GM18499 (cell line): ENCODE results near the gene SPRN.

Experiments used
- ATAC-seq: cut with Tn5 transposase; IDR thresholded peaks from one replicate; pipeline ENCODE4 v1.9.1; 2021; ENCODE audit warnings: moderate number of reproducible peaks; ENCODE audit not compliant: insufficient read depth, unreplicated experiment

The SPRN gene

DNA sequence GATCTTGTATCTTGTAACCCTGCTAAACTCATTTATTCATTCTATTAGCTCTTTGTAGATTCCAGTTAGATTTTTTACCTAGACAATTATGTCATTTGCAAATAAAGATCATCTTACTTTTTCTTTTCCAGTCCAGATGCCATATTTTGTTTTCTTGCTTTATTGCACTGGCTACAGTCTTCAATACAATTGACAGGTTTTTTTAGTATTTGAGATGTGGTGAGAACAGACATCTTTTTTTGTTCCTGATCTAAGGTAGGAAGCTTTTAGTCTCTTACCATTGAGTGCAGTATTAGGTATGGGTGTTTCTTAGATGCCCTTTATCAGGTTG is 12.1 kb downstream of the SPRN start:
- ATAC-seq, result no peak

DNA sequence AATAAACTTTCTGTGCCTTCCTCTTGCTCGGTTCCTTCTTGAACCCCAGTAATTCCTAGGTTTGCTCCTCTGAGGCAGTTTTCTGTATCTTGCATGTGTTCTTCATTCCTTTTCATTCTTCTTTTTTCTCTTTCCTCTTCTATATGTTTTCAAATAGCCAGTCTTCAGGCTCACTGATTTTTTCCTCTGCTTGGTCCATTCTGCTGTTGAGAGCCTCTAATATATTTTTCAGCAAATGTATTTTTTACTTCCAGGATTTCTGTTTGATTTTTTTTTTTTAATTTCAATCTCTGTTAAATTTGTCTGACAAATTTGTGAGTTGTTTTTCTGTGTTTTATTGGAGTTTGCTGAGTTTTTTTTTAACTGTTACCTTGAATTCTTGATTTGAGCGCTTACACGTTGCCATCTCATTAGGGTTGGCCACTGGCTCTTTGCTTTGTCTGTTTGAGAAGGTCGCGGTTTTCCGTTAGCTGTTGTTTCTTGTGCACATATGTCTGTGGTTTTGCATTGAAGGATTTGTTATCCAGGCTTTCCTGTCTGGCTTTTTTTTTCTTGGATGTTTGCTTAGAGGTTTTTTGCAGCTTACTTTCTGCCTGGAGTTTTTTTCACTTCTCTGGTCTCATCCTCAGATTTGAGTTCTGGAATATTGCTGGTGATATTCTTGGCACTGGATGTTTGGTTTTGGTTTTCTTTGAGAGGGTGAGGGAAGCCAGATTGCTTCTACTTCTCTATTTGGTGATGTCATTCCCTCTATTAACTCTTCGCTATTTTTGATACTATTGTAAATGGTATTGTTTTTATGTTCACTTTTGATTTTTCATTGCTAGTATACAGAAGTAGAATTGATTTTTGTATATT is 12.7 kb downstream of the SPRN start:
- no peak for ATAC-seq

DNA sequence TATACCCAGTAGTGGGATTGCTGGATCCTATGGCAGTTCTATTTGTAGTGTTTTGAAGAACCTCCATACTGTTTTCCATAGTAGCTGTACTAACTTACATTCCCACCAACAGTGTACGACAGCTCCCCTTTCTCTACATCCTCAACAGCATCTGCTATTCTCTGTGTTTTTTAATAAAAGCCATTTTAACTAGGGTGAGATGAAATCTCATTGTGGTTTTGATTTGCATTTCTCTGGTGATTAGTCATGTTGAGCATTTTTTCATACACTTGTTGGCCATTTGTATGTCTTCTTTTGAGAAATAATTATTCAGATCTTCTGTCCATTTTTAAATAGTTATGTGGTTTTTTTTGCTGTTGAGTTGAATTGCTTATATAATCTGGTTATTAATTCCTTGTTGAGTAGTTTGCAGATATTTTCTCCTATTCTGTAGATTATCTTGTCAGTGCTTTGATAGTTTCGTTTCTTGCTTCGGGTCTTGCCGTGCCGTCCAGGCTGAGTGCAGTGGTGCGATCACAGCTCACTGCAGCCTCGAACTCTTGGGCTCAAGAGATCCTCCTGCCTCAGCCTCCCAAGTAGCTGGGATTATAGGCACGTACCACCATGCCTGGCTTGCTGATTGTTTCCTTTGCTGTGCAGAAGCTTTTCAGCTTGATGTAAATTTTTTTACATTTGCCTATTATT is 18.4 kb downstream of the SPRN start:
- ATAC-seq, result no peak

- no peak for ATAC-seq
Measured at GRCh38 chr10:133405272-133405671, 19.2 kb downstream of the SPRN start.

DNA sequence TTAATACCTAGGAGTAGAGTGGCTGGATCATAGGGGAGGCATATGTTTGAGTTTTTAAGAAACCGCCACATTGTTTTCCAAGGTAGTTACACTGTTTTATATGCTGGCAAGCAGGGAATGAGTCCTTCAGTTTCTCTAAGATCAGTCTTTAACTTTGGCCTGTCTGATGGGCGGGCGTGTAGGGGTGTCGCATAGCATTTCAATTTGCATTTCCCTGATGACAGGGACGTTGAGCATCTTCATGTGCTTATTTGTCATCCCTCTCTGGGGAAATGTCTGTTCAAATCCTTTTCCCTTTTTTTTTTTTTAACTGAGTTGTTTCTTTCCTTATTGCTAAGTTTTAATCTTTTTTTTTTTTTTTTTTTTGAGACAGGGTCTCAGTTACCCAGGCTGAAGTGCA is 20.6 kb downstream of the SPRN start:
- no peak for ATAC-seq

- no peak for ATAC-seq
Measured at GRCh38 chr10:133403359-133403758, 21.1 kb downstream of the SPRN start.

- ATAC-seq, result no peak
Measured at GRCh38 chr10:133401981-133402725, 22.3 kb downstream of the SPRN start.

- no peak for ATAC-seq
Measured at GRCh38 chr10:133401500-133401899, 22.9 kb downstream of the SPRN start.

GRCh38 chr10:133400624-133401424 is 23.6 kb downstream of the SPRN start:
- no peak for ATAC-seq

- ATAC-seq, result no peak
Measured at GRCh38 chr10:133399123-133399601, 25.3 kb downstream of the SPRN start.

GRCh38 chr10:133397938-133398337 is 26.5 kb downstream of the SPRN start:
- no peak for ATAC-seq

GRCh38 chr10:133396035-133396624 is 28.3 kb downstream of the SPRN start:
- no peak for ATAC-seq

GRCh38 chr10:133394801-133395221 is 29.6 kb downstream of the SPRN start:
- ATAC-seq, result no peak

DNA sequence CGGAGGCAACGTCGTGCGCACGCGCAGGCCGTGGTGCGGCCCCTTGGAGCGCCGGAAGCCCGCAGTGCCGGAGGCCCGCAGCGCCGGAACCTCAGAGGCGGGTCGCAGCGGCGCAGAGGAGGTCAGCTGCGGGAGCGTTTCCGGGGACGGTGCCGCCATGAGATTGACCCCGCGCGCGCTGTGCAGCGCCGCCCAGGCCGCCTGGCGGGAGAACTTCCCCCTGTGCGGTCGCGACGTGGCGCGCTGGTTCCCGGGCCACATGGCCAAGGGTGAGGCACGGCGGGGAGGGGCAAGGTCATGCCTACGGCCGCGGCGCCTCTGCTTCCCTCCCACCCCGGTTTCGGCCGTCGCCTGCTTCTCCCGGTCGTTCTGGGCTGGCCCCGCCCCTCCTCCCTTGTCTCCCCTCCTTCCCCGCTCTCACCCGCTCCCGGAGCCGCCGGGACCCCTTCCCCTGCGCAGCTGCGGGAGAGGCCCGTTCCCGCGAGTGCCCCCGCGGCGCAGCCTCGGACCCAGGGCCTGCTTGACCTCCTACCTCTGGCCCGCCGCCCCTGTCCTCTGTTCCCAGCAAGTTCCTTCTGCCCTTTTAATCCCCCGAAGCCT is 30.3 kb downstream of the SPRN start, which contains the start of gene MTG1:
Gene MTG1 (plus strand): TSS at position 94 of the 600 bp plus-strand sequence. CDS start 64 bp downstream, at position 158.
- peak; percentile 31 for ATAC-seq

DNA sequence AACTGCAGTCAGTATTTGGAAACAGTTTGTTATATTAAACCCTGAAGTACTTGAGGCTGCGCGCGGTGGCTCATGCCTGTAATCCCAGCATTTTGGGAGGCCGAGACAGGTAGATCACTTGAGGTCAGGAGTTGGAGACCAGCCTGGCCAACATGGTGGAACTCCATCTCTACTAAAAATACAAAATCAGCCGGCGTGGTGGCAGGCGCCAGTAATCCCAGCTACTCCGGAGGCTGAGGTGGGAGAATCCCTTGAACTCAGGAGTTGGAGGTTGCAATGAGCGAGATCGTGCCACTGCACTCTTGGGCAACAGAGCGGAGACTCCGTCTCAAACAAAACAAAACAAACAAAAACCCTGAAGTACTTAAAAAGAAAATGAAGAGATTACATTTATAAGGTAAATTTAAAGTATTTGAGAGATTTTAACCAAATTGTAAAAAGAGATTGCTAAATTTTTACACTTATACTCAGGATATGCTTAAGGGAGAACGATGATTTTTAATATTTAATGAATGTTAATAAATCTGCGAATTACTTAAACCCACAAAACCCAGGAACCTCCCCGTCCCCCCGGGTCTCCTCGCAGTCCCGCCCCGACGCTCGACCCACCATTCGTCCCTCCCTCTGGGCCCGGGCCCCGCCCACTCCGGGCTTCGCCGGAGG is 30.9 kb downstream of the SPRN start:
- peak; percentile 22 for ATAC-seq

DNA sequence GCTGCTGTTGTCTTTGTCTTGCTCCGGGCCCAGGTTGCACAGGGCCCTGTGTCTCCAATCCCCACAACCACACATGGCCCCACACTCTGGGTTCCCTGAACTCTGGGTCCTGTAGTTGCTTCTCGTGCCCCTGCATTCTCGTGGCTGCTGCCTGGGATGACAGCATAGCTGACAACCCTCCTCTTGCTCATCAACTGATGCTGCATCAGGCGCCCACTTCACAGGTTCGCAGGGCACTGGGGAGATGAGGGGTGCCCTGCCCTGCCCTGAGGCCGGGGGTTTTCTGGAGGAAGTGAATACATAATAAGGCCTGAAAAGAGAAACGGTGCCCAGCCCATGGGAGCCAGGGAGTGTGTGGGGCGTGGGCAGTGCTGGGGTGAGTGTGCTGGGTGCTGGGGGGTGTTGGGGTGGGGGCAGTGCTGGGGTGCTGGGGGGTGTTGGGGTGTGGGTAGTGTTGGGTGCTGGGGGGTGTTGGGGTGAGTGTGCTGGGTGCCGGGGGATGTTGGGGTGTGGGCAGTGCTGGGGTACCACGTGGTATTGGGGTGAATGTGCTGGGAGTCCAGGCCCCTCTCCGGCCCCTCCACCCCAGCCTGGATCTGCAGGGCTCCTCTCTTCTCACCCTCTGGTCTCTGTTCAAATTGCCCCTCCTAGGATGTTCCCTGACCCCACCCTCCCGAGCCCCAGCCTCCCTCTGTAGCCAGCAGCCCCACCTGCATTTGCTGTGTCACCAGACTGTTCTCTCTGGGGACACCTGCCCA is 32.5 kb downstream of the SPRN start:
- ATAC-seq, result no peak

GRCh38 chr10:133391249-133391635 is 33.2 kb downstream of the SPRN start:
- no peak for ATAC-seq

GRCh38 chr10:133390597-133391248 is 33.7 kb downstream of the SPRN start:
- ATAC-seq, result no peak
